ENCODE results near the gene ZNF215. TPM values are rescaled to one million over a fixed set of nuclear protein-coding genes. Genes with fewer than 3 reads are reported as not detected.

Gene ZNF215
- polyA plus RNA-seq, 1 donor from 2014 or later, result 2.5 TPM

DNA sequence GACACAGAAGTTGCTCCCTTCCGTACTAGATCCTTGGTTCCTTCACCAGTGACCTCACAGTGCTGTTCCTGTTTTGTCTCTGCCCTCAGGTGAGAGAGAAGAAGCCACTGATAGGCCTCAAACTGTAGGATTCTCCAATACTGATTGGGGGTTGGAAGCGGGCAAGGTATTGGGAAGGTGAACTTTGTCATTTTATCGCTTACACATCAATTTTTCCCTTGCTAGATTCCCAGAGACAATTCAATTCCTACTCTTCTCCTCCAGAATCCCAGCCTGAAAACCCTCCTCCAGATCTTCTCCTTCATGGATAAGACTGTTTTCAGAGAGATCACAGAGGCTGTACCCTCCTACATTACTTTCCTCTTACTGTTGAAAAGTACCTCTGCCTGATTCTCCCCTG lies 14.8 kb upstream of the ZNF215 start:
- Histone ChIP-seq H3K27me3 (ENCODE audit: insufficient read depth, low read depth, low read length) (no peaks in the 10 kb centered on the region), H3K9ac (ENCODE audit: low read length) (no peak overlapping the region), H3K4me3 (ENCODE audit: low read length) (no peak overlapping the region), H3K9me2 (ENCODE audit: insufficient read depth, low read length) (no peaks in the 10 kb centered on the region), H4K20me1 (ENCODE audit: insufficient read depth) (no peaks in the 10 kb centered on the region), H3K9me3 (ENCODE audit: low read length) (no peaks in the 10 kb centered on the region), H3K4me2 (ENCODE audit: low read length) (no peak overlapping the region), H3K36me3 (ENCODE audit: insufficient read depth, low read length) (no peaks in the 10 kb centered on the region), H3K79me2 (replicated peaks; ENCODE audit: insufficient read depth, low read length) (no peaks in the 10 kb centered on the region), H2AFZ (ENCODE audit: low read depth, low read length) (no peak overlapping the region), H3F3A (ENCODE audit: insufficient read depth, low read length, poor library complexity, severe bottlenecking) (no peaks in the 10 kb centered on the region), H3K27ac (ENCODE audit: low read length) (no peak overlapping the region)
- TF ChIP-seq, protein P1, sequence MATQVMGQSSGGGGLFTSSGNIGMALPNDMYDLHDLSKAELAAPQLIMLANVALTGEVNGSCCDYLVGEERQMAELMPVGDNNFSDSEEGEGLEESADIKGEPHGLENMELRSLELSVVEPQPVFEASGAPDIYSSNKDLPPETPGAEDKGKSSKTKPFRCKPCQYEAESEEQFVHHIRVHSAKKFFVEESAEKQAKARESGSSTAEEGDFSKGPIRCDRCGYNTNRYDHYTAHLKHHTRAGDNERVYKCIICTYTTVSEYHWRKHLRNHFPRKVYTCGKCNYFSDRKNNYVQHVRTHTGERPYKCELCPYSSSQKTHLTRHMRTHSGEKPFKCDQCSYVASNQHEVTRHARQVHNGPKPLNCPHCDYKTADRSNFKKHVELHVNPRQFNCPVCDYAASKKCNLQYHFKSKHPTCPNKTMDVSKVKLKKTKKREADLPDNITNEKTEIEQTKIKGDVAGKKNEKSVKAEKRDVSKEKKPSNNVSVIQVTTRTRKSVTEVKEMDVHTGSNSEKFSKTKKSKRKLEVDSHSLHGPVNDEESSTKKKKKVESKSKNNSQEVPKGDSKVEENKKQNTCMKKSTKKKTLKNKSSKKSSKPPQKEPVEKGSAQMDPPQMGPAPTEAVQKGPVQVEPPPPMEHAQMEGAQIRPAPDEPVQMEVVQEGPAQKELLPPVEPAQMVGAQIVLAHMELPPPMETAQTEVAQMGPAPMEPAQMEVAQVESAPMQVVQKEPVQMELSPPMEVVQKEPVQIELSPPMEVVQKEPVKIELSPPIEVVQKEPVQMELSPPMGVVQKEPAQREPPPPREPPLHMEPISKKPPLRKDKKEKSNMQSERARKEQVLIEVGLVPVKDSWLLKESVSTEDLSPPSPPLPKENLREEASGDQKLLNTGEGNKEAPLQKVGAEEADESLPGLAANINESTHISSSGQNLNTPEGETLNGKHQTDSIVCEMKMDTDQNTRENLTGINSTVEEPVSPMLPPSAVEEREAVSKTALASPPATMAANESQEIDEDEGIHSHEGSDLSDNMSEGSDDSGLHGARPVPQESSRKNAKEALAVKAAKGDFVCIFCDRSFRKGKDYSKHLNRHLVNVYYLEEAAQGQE (IDR thresholded peaks at IDR 0.05; ENCODE audit: borderline replicate concordance), result no peak
- TF ChIP-seq POLR2AphosphoS5 (IDR thresholded peaks at IDR 0.05), result no peak
- TF ChIP-seq, protein P2, sequence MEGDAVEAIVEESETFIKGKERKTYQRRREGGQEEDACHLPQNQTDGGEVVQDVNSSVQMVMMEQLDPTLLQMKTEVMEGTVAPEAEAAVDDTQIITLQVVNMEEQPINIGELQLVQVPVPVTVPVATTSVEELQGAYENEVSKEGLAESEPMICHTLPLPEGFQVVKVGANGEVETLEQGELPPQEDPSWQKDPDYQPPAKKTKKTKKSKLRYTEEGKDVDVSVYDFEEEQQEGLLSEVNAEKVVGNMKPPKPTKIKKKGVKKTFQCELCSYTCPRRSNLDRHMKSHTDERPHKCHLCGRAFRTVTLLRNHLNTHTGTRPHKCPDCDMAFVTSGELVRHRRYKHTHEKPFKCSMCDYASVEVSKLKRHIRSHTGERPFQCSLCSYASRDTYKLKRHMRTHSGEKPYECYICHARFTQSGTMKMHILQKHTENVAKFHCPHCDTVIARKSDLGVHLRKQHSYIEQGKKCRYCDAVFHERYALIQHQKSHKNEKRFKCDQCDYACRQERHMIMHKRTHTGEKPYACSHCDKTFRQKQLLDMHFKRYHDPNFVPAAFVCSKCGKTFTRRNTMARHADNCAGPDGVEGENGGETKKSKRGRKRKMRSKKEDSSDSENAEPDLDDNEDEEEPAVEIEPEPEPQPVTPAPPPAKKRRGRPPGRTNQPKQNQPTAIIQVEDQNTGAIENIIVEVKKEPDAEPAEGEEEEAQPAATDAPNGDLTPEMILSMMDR (IDR thresholded peaks at IDR 0.05; ENCODE audit: poor library complexity, severe bottlenecking), result no peak
- no peak for TF ChIP-seq EZH2 (IDR thresholded peaks at IDR 0.05; ENCODE audit: borderline replicate concordance, insufficient read depth, low read length, poor library complexity, severe bottlenecking)
- no peak for TF ChIP-seq SMC3 (conservative IDR thresholded peaks at IDR 0.05; ENCODE audit: poor library complexity)
- TF ChIP-seq EP300 (conservative IDR thresholded peaks at IDR 0.05; ENCODE audit: poor library complexity, severe bottlenecking), result no peak
- no peak for TF ChIP-seq RAD21 (conservative IDR thresholded peaks at IDR 0.05)
- no peak for TF ChIP-seq TAF1 (IDR thresholded peaks at IDR 0.05; ENCODE audit: low read depth)
- TF ChIP-seq MXI1 (conservative IDR thresholded peaks at IDR 0.05; ENCODE audit: poor library complexity, severe bottlenecking), result no peak

DNA sequence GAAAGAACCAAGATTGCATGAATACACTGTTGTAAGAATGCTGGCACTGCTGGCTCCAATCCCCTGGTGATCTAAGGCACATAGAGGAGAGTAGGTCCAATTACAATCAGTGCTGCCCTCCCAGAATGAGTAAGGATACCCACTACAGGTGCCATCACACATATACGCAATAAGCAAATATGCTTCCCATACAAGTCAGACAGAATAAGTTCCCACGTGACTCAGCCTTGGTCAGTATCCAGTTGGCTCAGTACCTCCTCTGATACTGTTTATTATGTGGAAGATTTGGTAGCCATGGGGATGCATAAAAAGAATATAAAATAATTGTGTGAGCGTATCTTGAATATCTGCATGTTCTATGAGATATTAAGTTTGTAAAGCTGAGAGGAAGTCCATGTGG lies 14.3 kb upstream of the ZNF215 start:
- H3F3A ChIP-seq (ENCODE audit: insufficient read depth, low read length, poor library complexity, severe bottlenecking), result no peaks in the 10 kb centered on the region
- H3K79me2 ChIP-seq (replicated peaks; ENCODE audit: insufficient read depth, low read length), result no peaks in the 10 kb centered on the region
- no peaks in the 10 kb centered on the region for H3K9me3 ChIP-seq (ENCODE audit: low read length)
- no peak overlapping the region for H3K4me3 ChIP-seq (ENCODE audit: low read length)
- H3K9me2 ChIP-seq (ENCODE audit: insufficient read depth, low read length), result no peaks in the 10 kb centered on the region
- TF ChIP-seq EP300 (conservative IDR thresholded peaks at IDR 0.05; ENCODE audit: poor library complexity, severe bottlenecking), result no peak
- TF ChIP-seq MXI1 (conservative IDR thresholded peaks at IDR 0.05; ENCODE audit: poor library complexity, severe bottlenecking), result no peak
- TF ChIP-seq RAD21 (conservative IDR thresholded peaks at IDR 0.05), result no peak
- TF ChIP-seq POLR2AphosphoS5 (IDR thresholded peaks at IDR 0.05), result no peak
- no peak for TF ChIP-seq SMC3 (conservative IDR thresholded peaks at IDR 0.05; ENCODE audit: poor library complexity)
- TF ChIP-seq, protein P2 (IDR thresholded peaks at IDR 0.05; ENCODE audit: poor library complexity, severe bottlenecking), result no peak
- TF ChIP-seq, protein P1 (IDR thresholded peaks at IDR 0.05; ENCODE audit: borderline replicate concordance), result no peak
- TF ChIP-seq TAF1 (IDR thresholded peaks at IDR 0.05; ENCODE audit: low read depth), result no peak
- TF ChIP-seq EZH2 (IDR thresholded peaks at IDR 0.05; ENCODE audit: borderline replicate concordance, insufficient read depth, low read length, poor library complexity, severe bottlenecking), result no peak
- no peak overlapping the region for H3K27ac ChIP-seq (ENCODE audit: low read length)
- no peaks in the 10 kb centered on the region for H4K20me1 ChIP-seq (ENCODE audit: insufficient read depth)
- H3K4me2 ChIP-seq (ENCODE audit: low read length), result no peak overlapping the region
- no peak overlapping the region for H3K9ac ChIP-seq (ENCODE audit: low read length)
- H2AFZ ChIP-seq (ENCODE audit: low read depth, low read length), result no peak overlapping the region
- H3K36me3 ChIP-seq (ENCODE audit: insufficient read depth, low read length), result no peaks in the 10 kb centered on the region
- no peaks in the 10 kb centered on the region for H3K27me3 ChIP-seq (ENCODE audit: insufficient read depth, low read depth, low read length)
